ENCODE data around the gene RBCK1. TPM values are rescaled to one million over a fixed set of nuclear protein-coding genes. Genes with fewer than 3 reads are reported as not detected.
A peak's percentile ranks its signal among the peaks of the same experiment; 100 is the strongest.

RBCK1 gene
- total and polyA plus RNA-seq, 9 of the 15 experiments (the other 6 are each of a cell fraction or from before 2014, with no cell fraction given), result 5.9 to 59.3 (median 26.5) TPM

DNA sequence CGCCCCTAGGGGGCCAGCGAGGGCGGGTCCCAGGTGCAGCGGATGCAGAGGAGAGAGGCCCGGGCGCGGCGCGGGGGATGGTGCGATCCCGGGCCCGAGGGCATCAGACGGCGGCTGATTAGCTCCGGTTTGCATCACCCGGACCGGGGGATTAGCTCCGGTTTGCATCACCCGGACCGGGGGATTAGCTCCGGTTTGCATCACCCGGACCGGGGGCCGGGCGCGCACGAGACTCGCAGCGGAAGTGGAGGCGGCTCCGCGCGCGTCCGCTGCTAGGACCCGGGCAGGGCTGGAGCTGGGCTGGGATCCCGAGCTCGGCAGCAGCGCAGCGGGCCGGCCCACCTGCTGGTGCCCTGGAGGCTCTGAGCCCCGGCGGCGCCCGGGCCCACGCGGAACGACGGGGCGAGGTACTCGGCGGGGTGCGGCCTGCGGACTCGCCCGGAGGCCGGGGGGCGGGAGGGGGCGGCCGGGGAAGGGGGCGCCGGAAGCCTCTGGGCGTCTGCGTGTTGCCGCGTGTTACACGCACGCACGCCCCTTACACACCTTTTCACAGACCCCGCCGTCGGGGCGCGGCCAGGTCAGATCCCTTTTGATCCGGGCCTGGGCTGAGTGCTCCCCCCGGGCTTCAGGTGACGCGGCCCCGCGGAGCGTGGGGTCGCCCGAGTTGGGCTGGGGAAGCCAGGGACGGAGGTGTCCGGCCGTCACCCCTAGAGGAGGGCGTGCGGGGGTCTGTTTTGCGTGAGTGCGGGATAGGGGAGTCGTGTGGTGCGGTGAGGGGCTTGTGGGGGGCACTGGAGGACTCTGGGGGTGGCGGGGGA is 27.1 kb upstream of the RBCK1 start:
- ATAC-seq (peak; percentile 73), FAIRE-seq (no peak), DNase-seq (ENCODE audit: extremely low read depth in 1 of 4, low spot score in 3 of 4) (peak; percentile 76 to 89 (median 80))
- peak overlapping the region; percentile 94; the same call in 1 of the 2 replicates for H3K4me2 ChIP-seq (ENCODE audit: insufficient read depth, low read length)
- no peaks in the 10 kb centered on the region for H3K9me3 ChIP-seq (replicated peaks; ENCODE audit: control insufficient read depth, insufficient read depth, low read depth, low read length)
- peaks cover 69% of the 10 kb centered on the region for H3K79me2 ChIP-seq (ENCODE audit: control insufficient read depth, insufficient read depth, low read length)
- H3K27me3 ChIP-seq (ENCODE audit: control insufficient read depth in 2 of 2, insufficient read depth in 2 of 2, low read length in 2 of 2), result no peaks in the 10 kb centered on the region
- H3K36me3 ChIP-seq (ENCODE audit: control insufficient read depth, insufficient read depth, low read length), result peaks cover 31% of the 10 kb centered on the region
- H3K9me1 ChIP-seq (ENCODE audit: control insufficient read depth, insufficient read depth, low read length), result no peaks in the 10 kb centered on the region
- peaks cover 11% of the 10 kb centered on the region for H4K20me1 ChIP-seq (replicated peaks; ENCODE audit: control insufficient read depth, insufficient read depth, low read length)
- H2AFZ ChIP-seq (ENCODE audit: low read depth, low read length), result peak overlapping the region; percentile 55; the same call in 1 of the 2 replicates
- intact Hi-C loops (cut with micrococcal nuclease), result loop anchor here (1.0 to 2.0 kb wide), 2 partner anchors 10 to 26 kb away; no protein-coding TSS in a partner anchor
- CTCF ChIA-PET (ENCODE audit: low intra/inter-chr PET ratio), result no interaction called here
- WGBS (ENCODE audit: insufficient coverage, low coverage, missing lambda C conversion rate), result 1% methylated on average over 18 of the region's 93 CpGs
- H3K4me3 ChIP-seq, result peak overlapping the region; percentile 93
- peaks cover 25 to 34% of the 10 kb centered on the region in 2 experiments for H3K4me1 ChIP-seq (replicated peaks in 1 of 2; ENCODE audit: control insufficient read depth in 2 of 2, insufficient read depth in 2 of 2, low read length in 2 of 2)
- H3K9ac ChIP-seq (ENCODE audit: insufficient read depth in 1 of 2, low read depth in 2 of 2, low read length in 2 of 2), result peak overlapping the region; percentile 96 to 97
- H3K27ac ChIP-seq (ENCODE audit: extremely low read depth, low read depth, low read length), result peak overlapping the region; percentile 96
- POLR2A ChIA-PET, result interaction anchor here (0.6 to 9.2 kb wide), 19 partner anchors 9 to 453 kb away, joined by 3 to 100 read pairs (median 4); partner anchors contain the start of gene FAM110A
- no TSS peak for BruUV-seq (replicated peaks)
- in situ Hi-C loops (cut with MboI), result no loop called here
- TF ChIP-seq, protein P1, sequence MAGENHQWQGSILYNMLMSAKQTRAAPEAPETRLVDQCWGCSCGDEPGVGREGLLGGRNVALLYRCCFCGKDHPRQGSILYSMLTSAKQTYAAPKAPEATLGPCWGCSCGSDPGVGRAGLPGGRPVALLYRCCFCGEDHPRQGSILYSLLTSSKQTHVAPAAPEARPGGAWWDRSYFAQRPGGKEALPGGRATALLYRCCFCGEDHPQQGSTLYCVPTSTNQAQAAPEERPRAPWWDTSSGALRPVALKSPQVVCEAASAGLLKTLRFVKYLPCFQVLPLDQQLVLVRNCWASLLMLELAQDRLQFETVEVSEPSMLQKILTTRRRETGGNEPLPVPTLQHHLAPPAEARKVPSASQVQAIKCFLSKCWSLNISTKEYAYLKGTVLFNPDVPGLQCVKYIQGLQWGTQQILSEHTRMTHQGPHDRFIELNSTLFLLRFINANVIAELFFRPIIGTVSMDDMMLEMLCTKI (IDR thresholded peaks at IDR 0.05; ENCODE audit: partially characterized antibody), result no peak
- TF ChIP-seq BDP1 (IDR thresholded peaks at IDR 0.05; ENCODE audit: insufficient read depth, insufficient read length) (no peak), HMGXB4 (CRISPR knock-in tag; IDR thresholded peaks at IDR 0.05) (no peak), TFAM (CRISPR knock-in tag; conservative IDR thresholded peaks at IDR 0.05) (no peak), RBM25 (IDR thresholded peaks at IDR 0.05; ENCODE audit: low read depth, low read length, severe bottlenecking) (peak; percentile 43), ATF1 (CRISPR knock-in tag; IDR thresholded peaks at IDR 0.05) (no peak), ATF1 (tag; IDR thresholded peaks at IDR 0.05) (peak; percentile 81), MEIS2 (IDR thresholded peaks at IDR 0.05; ENCODE audit: partially characterized antibody) (peak; percentile 1), MTA2 (IDR thresholded peaks at IDR 0.05; ENCODE audit: low read depth) (no peak), ZBTB2 (IDR thresholded peaks at IDR 0.05) (peak; percentile 89), GABPB1 (CRISPR knock-in tag; IDR thresholded peaks at IDR 0.05) (peak; percentile 92)
- TF ChIP-seq, protein P2, sequence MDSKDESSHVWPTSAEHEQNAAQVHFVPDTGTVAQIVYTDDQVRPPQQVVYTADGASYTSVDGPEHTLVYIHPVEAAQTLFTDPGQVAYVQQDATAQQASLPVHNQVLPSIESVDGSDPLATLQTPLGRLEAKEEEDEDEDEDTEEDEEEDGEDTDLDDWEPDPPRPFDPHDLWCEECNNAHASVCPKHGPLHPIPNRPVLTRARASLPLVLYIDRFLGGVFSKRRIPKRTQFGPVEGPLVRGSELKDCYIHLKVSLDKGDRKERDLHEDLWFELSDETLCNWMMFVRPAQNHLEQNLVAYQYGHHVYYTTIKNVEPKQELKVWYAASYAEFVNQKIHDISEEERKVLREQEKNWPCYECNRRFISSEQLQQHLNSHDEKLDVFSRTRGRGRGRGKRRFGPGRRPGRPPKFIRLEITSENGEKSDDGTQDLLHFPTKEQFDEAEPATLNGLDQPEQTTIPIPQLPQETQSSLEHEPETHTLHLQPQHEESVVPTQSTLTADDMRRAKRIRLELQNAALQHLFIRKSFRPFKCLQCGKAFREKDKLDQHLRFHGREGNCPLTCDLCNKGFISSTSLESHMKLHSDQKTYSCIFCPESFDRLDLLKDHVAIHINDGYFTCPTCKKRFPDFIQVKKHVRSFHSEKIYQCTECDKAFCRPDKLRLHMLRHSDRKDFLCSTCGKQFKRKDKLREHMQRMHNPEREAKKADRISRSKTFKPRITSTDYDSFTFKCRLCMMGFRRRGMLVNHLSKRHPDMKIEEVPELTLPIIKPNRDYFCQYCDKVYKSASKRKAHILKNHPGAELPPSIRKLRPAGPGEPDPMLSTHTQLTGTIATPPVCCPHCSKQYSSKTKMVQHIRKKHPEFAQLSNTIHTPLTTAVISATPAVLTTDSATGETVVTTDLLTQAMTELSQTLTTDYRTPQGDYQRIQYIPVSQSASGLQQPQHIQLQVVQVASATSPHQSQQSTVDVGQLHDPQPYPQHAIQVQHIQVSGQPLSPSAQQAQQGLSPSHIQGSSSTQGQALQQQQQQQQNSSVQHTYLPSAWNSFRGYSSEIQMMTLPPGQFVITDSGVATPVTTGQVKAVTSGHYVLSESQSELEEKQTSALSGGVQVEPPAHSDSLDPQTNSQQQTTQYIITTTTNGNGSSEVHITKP (IDR thresholded peaks at IDR 0.05; ENCODE audit: partially characterized antibody), result no peak
